SIG-M5 treated with dmso at 0.1 percent for 504 hours (cell line): ENCODE results near the gene KRTAP19-3.
"Not testable (repeated sequence)": the region's sequence is repeated elsewhere in the genome, so short reads cannot be mapped to it uniquely, and the experiment has no call there.

ENCODE experiments used
- DNase-seq: peaks from one replicate; lab custom pipeline; 2025; ENCODE audit not compliant: unreplicated experiment; lab: John Stamatoyannopoulos, UW

The KRTAP19-3 gene

DNA sequence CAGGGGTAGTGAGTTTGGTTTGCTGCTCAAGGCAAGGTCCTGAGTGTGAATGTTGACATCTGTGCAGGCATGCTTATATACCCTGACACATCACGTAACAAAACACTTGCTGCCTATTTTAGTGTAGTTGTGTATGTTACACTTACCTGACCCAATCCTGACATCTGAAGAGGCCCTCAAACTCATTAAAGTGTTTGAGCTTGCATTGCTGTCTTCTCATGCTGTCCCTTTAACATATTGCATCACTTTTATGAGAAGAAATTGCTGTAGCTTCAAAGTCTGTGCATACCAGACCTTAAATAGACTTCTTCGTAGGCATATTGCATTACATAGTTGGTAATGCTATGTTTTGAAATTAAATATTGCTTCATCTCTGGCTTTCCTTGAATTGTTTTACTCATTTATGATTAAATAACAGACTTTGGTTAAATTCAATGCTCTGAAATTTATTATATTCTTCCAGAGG is at the start of gene KRTAP19-3:
Gene KRTAP19-3, minus strand, starts transcription at position 51 of the 466 bp plus-strand sequence. CDS start 56 bp downstream, outside the sequence.
- no peak for DNase-seq

DNA sequence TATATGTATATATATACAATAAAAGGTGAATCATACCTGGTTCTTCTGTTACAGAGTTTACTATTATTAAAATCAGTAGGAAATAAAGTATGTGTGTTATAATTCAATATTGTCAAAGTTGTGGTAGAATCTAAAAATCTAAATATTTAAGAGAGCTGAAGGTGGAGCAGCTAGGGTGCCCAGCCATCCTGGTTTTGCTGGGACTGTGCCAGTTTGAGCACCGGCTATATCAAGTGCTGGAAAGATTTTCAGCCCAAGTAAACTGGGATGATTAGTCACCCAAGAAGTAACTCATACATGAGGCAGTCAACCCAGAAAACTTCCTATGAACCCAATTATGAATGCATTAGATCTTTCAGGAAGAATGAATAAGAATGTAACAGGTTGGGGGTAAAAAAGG is 27.1 kb upstream of the KRTAP19-3 start:
- no peak for DNase-seq

DNA sequence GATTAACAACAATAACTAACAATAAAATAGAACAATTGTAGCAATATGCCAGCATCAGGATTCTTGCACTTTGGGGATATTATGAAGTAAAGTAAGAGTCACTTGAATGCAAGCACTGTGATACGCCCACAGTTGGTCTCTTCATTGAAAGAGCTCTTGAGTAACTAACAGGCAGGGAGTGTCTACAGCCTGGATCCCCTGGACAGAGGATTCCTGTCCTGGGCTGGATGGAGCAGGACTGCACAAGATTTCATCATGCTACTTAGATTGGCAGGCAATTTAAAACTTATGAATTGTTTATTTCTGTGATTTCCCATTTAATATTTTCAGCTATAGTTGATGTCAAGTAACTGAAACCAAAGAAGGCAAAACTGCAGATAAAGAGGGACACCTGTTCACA is 23.9 kb upstream of the KRTAP19-3 start:
- DNase-seq, result no peak

DNA sequence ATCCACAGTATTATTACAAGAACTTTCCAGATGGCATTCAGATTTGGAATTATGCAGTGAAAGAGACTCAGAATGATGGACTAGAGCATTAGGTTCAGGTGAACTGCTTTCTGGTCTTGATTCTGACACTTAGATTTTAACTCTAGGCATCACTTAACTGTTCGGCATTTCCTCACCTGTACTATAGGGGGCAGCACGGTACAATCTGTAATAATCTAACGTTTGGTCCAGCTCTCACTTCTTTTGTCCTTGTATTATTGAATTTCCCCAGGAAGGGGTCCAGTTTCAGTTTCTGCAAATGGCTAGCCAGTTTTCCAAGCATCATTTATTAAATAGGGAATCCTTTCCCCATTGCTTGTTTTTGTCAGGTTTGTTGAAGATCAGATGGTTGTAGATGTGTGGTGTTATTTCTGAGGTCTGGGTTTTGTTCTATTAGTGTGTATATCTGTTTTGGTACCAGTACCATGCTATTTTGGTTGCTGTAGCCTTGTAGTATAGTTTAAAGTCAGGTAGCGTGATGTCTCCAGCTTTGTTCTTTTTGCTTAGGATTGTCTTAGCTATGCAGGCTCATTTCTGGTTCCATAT is 13.9 kb upstream of the KRTAP19-3 start:
- DNase-seq, result not testable (repeated sequence)

DNA sequence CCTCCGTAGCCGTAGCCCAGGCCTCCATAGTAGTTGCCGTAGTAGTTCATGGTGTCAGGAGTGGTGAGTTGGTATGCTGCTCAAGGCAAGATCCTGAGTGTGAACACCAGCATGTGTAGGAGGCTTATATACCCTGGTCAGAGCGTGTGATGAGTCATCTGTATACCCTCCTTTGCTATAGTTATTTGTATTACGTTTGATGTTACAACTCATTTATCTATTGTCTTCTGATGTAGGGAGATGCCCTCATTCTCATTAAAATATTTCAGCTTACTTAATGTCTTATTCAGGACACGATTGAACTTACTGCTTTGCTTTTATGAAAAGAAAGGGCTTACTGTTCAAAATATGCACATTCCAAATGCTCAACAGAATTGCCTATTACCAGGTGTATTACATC is 10.2 kb upstream of the KRTAP19-3 start, which contains the start of gene KRTAP19-5:
Gene KRTAP19-5, minus strand, starts transcription at position 101 of the 400 bp plus-strand sequence. Its CDS starts 51 bp downstream, at position 50.
- no peak for DNase-seq

DNA sequence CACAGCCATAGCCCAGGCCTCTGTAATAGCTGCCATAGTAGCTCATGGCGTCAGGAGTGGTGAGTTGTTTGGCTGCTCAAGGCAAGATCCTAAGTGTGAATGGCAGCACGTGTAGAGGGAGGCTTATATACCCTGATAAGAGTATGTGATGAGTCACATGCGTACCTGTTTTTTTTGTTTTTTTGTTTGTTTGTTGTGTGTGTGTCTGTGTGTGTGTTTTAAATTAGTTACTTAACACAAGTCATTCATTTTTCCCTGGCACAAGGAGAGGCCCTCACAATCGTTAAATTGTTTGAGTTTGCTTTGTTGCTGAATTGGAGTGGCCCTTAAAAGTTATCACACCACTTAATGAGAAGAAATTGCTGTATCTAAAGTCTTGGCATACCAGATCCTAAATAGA is 5.3 kb upstream of the KRTAP19-3 start, which contains the start of gene KRTAP19-4:
Gene KRTAP19-4, minus strand, starts transcription at position 101 of the 400 bp plus-strand sequence. Its CDS starts 55 bp downstream, at position 46.
- DNase-seq, result no peak

DNA sequence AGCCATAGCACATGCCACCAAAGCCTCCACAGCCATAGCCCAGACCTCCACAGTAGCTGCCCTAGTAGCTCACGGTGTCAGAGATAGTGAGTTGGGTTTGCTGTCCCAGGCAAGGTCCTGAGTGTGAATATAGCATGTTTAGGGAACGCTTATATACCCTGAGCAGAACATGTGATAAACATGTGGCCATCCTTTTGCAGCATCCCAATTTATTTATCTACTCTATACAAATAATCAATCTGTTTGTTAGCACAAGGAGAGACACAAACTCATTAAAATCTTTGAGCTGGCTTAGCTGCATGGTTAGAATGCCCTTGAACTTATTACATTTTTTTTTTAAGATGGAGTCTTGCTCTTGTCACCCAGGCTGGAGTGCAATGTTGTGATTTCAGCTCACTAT is 4.5 kb downstream of the KRTAP19-3 start, which contains the start of gene KRTAP19-2:
Gene KRTAP19-2, minus strand, starts transcription at position 101 of the 400 bp plus-strand sequence. Its CDS starts 88 bp downstream, at position 13.
- no peak for DNase-seq

DNA sequence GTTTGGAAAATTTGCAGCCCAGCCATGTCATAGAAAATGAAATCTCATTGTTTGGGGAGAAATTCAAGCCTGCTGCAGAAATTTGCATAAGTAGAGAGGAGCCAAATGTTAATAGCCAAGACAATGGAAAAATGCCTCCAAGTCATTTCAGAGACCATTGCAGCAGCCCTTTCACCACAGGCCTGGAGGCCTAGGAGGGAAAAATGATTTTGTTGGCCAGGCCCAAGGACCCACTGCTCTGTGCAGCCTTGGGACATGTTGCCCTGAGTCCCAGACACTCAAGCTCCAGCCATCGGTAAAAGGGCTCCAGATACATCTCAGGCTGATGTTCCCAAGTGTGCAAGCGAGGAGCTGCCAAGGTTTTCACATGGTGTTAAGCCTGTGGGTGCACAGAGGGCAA is 5.6 kb downstream of the KRTAP19-3 start:
- no peak for DNase-seq

DNA sequence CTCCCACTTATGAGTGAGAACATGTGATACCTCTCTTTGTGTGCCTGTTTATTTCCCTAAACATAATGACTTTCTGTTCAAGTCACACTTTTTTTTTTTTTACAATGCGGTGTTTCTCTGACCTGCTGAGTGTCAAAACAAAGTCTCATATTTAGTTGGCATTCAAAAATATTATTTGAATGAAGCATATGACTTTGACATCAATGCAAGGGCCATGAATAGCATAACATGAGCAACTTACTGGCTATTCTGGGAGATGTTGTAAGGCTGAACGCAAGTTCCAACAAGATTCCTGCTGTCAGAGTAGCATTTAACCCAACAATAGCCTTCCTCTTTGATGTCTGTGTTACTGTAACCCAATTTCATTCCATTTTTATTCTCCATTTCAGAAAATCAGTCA is 9.7 kb downstream of the KRTAP19-3 start:
- no peak for DNase-seq

DNA sequence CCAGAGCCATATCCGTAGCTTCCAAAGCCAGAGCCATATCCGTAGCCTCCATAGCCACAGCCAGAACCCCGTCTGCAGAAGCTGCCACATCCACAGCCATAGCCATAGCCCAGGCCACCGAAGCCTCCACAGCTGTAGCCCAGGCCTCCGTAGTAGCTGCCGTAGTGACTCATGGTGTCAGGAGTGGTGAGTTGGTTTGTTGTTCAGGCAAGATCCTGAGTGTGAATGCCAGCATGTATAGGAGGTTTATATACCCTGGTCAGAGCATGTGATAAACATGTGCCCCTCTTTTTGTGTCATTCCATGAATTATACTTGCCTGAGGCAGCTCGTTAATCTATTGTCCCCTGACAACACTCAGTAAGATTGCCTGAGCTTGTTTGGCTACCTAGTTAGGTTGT is 11.7 kb downstream of the KRTAP19-3 start, which contains the start of gene KRTAP19-1:
Gene KRTAP19-1, minus strand, starts transcription at position 223 of the 400 bp plus-strand sequence. Its CDS starts 50 bp downstream, at position 173.
- no peak for DNase-seq

DNA sequence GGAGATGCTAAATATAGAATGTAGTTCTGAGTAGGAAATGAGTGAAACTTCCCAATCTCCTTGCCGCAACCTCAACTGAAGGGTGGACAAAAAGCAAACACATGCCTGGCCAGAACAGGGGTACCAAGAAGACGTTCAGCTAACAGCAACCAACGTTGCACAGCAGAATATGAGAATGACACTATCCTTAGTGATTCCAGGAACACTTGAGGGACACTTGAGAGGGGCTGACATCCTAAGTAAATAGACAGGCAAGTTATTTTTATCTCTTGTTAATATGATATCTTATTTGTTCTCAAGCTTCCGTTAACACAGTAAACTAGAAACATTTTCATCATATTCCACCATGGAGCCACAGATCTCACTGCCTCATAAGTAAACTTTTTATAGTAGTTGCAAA is 12.6 kb downstream of the KRTAP19-3 start:
- DNase-seq, result no peak

DNA sequence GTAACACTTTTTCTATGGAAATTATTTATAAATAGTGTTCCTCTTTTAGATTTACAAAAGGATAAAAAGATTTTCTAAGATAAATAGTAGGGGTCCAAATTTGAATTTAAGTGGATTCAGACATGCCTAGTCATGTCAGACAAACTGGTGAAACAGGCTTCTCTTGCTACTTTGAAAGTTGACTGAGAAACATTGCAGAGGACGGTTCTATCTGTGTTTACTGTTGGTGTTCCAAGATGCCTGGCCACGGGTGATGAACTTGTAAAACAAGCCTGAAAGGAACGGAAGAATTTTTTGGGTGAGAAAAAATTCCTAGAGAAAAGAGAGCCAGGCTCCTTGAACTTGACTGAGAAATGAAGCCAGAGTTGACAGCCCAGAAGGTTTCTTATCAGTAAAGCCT is 13.8 kb downstream of the KRTAP19-3 start:
- no peak for DNase-seq

DNA sequence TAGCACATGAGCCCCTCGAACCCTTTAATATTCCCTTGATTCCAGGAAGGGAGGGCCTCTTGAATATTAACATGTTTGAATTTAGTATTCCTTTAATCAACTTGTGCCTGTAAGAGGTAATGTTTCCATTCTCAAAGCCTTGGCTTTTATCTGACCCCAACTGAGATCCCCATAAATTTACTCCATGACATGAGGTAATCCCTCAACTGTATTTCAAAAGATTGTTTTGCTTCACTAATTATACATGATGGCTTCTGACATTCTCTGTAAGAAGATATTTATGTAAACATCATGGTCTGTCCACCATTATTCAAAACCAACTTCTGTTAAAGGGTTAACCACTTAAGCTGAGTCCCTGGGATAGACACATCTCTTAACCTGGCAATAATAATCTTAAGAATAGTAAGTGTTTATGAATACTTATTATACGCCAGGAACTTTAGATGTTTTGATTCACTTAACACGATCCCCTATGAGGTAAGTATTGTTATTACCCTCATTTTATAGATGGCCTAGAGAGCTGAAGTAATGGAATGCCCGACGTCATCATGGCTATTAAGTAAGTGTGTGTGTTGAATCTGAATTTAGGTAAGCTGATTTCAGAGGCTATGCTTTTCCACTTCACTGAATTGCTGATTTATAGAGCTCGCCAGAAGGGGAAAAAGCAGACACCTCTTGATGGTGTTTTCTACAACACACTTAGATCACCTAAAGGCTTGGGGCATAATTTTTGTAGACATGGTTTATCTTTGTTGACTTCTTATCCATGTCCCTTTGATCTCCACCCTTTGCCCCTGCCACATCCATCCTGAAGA is 22.7 kb downstream of the KRTAP19-3 start:
- DNase-seq, result no peak

DNA sequence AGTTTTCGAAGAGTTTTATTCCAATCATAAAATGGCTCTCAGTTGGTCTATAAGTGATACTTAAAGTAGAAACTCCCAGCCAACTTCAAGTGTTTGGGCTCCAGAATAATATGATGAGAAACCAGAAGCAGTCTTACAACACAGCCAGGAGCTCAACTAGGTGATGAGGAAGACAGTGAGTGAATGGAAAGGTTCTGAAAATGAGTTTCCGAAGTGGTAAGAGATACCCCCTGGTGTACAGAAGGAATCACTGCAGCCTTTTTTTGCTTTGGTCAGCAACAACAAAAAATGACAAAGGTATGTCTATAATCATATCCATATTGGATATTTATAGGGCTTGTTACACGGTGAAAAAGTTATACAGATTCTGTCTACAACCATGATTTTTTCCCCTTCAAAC is 28.1 kb downstream of the KRTAP19-3 start:
- no peak for DNase-seq

DNA sequence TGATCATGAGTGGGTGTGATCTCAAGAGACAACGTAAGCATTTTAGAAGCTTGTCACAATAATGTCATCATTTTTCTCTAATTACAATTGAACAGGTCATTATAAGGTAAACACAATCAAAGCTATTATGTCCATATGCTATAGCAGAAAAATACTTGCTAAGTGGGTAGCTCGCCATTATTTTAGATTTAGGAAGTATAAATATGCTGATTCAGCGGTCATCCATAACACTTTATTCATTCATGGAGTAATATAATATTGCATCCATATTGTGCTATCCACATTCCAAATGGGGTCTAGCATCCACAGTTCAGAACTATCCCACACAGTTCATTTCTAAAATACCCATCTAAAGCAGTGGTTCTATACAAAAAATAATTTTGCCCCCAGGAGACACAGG is 43.3 kb downstream of the KRTAP19-3 start:
- DNase-seq, result no peak

DNA sequence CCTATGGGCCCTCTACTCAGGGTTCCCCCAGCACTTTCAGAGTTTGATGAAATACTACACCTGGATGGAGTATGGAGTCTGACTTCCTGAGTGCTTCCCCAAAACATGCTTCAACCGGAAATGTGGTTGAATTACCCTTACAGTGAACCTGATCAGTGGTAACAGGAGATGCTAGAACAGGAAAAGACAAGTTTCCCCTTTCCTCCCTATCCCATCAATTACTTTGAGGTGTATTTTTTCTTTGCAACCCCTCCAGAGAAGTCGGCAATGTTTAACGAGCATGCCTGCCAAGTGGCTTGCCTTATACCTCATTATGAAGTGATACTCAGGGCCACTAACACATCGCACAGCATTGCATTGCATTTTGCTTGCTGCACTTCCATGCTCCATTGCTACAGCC is 44.8 kb downstream of the KRTAP19-3 start:
- DNase-seq, result no peak

DNA sequence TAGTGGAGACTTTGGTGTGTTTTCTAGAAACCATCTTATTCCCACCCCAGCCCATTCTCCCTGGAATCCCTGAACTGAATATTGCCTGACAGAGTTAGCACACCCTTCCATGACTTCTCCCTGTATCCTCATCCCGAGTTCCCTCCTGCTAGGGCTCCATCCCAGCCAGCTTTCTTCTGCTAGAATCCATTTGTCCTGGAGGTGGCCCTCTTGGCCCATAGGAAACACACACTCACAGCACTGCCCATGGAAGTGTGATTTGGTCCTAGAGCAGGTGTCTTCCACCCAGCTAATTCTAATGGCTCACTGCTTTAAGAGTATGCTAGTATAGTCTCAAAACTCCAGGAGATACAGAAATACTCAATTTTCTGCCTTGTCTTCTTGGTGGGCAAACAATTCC is 47.6 kb downstream of the KRTAP19-3 start:
- no peak for DNase-seq

DNA sequence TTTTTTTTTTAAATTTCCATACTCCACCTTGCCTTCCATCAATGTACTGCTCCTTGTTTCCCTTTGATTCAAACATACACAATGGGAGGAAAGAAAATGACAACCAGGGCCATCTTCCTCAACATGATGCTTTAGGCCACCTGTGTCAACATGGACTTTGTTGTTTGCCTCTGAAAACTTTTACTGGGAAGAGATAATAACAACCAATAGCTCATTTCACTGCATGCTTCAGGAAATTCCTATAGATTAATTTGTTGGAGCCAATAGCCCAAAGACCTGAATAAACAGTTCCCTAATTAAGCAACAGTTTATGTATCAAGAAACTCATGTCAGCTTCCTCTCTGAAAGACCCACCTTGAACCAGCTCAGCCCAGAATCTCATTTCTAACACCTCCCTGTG is 48.6 kb downstream of the KRTAP19-3 start:
- no peak for DNase-seq
